WTC11 (cell line): ENCODE measurements around the gene LMAN2L. TPM values are rescaled to one million over a fixed set of nuclear protein-coding genes. Genes with fewer than 3 reads are reported as not detected.

Source experiments
- ATAC-seq: fragments of 200-7000 bp; cut with Tn5 transposase; 2 replicates; pipeline ENCODE4 v1.10.0; 2021; ENCODE audit warnings: mild to moderate bottlenecking, moderate library complexity
- CTCF ChIA-PET: fragments of 300-600 bp; sonication (Branson Sonifier 250); formaldehyde crosslinking; loops from one replicate; lab custom pipeline; 2021; ENCODE audit warnings: antibody characterized with exemption; lab: Charles Lee
- POLR2A ChIA-PET: fragments of 350-600 bp; sonication (Branson Sonifier 250); formaldehyde crosslinking; loops from one replicate; lab custom pipeline; 2021; ENCODE audit warnings: antibody characterized with exemption; lab: Charles Lee
- DNase-seq: peaks from one replicate; pipeline ENCODE4 v3.0.0; 2021; ENCODE audit warnings: low spot score
- H3K27ac Mint-ChIP-seq: 2 replicates; pipeline ENCODE4 v1.8.0; 2021; ENCODE audit warnings: mixed read lengths
- H3K27me3 Mint-ChIP-seq: 2 replicates; pipeline ENCODE4 v1.8.0; 2021; ENCODE audit warnings: low read depth, mild to moderate bottlenecking, moderate library complexity, mixed read lengths
- H3K36me3 Mint-ChIP-seq: 2 replicates; pipeline ENCODE4 v1.8.0; 2021; ENCODE audit warnings: mixed read lengths
- H3K4me1 Mint-ChIP-seq: 2 replicates; pipeline ENCODE4 v1.8.0; 2022; ENCODE audit warnings: mixed read lengths
- H3K4me3 Mint-ChIP-seq: 2 replicates; pipeline ENCODE4 v1.8.0; 2021; ENCODE audit warnings: mild to moderate bottlenecking, moderate library complexity, mixed read lengths
- H3K9me3 Mint-ChIP-seq: 2 replicates; pipeline ENCODE4 v1.8.0; 2021; ENCODE audit warnings: mixed read lengths
- CBFB ChIP-seq: sonication (generic); formaldehyde crosslinking; IDR thresholded peaks from 2 replicates; pipeline ENCODE4 v1.8.1; 2022; ENCODE audit warnings: mild to moderate bottlenecking, low read depth, missing genetic modification reagents
- CDX4 ChIP-seq: fragments of 250-450 bp; sonication (Bioruptor Pico); IDR thresholded peaks from 2 replicates; pipeline ENCODE4 v1.9.0; 2021; ENCODE audit warnings: moderate library complexity, mild to moderate bottlenecking, inconsistent platforms, borderline replicate concordance
- ELF4 ChIP-seq: sonication (generic); formaldehyde crosslinking; IDR thresholded peaks from 2 replicates; pipeline ENCODE4 v1.8.1; 2022; ENCODE audit warnings: low read depth, mild to moderate bottlenecking, moderate library complexity, missing genetic modification reagents
- IRF1 ChIP-seq: sonication (generic); formaldehyde crosslinking; IDR thresholded peaks from 2 replicates; pipeline ENCODE4 v1.8.0; 2023; ENCODE audit warnings: missing genetic modification reagents
- NR1H2 ChIP-seq: sonication (generic); formaldehyde crosslinking; IDR thresholded peaks from 2 replicates; pipeline ENCODE4 v1.9.0; 2021; ENCODE audit warnings: mild to moderate bottlenecking, moderate library complexity, missing genetic modification reagents
- PRRX2 ChIP-seq: fragments of 250-450 bp; sonication (Bioruptor Pico); IDR thresholded peaks from 2 replicates; pipeline ENCODE4 v1.8.0; 2021; ENCODE audit warnings: mild to moderate bottlenecking
- RORB ChIP-seq: fragments of 250-450 bp; sonication (Bioruptor Pico); IDR thresholded peaks from 2 replicates; pipeline ENCODE4 v1.9.0; 2021; ENCODE audit warnings: mild to moderate bottlenecking
- SMAD3 ChIP-seq: sonication (generic); formaldehyde crosslinking; IDR thresholded peaks from 2 replicates; pipeline ENCODE4 v1.8.0; 2022; ENCODE audit warnings: missing genetic modification reagents, mild to moderate bottlenecking, borderline replicate concordance
- SOX15 ChIP-seq: fragments of 250-450 bp; sonication (Bioruptor Pico); IDR thresholded peaks from 2 replicates; pipeline ENCODE4 v1.9.0; 2021; ENCODE audit warnings: mild to moderate bottlenecking
- SP1 ChIP-seq: sonication (generic); formaldehyde crosslinking; conservative IDR thresholded peaks from 2 replicates; pipeline ENCODE4 v1.8.1; 2022; ENCODE audit warnings: missing genetic modification reagents
- TCF7 ChIP-seq: sonication (generic); formaldehyde crosslinking; IDR thresholded peaks from 2 replicates; pipeline ENCODE4 v1.8.0; 2022; ENCODE audit warnings: mild to moderate bottlenecking, low read depth, missing genetic modification reagents, moderate library complexity
- ZNF121 ChIP-seq: sonication (generic); formaldehyde crosslinking; IDR thresholded peaks from 2 replicates; pipeline ENCODE4 v1.8.0; 2023; ENCODE audit warnings: missing genetic modification reagents
- ZNF416 ChIP-seq: fragments of 250-450 bp; sonication (Bioruptor Pico); IDR thresholded peaks from 2 replicates; pipeline ENCODE4 v1.9.0; 2021; ENCODE audit warnings: mild to moderate bottlenecking, inconsistent platforms
- total RNA-seq: library from RNA; stranded (reverse); gene quantifications from 3 replicates; pipeline ENCODE4 v1.2.3, GENCODE V29; 2021
- TF ChIP-seq, protein P1 (sequence below): sonication (generic); formaldehyde crosslinking; IDR thresholded peaks from 2 replicates; pipeline ENCODE4 v1.8.0; 2023; ENCODE audit warnings: mild to moderate bottlenecking, missing genetic modification reagents
- TF ChIP-seq, protein P2 (sequence below): sonication (generic); formaldehyde crosslinking; IDR thresholded peaks from 2 replicates; pipeline ENCODE4 v1.8.0; 2023; ENCODE audit warnings: missing genetic modification reagents, mild to moderate bottlenecking, borderline replicate concordance

LMAN2L gene
- total RNA-seq, 1 experiment from 2014 or later, result 13.5 TPM

- CTCF ChIA-PET, result no interaction called here
- no peaks in the 10 kb centered on the region for H3K4me1 Mint-ChIP-seq
- no peak overlapping the region for H3K4me3 Mint-ChIP-seq
- peaks cover 21% of the 10 kb centered on the region for H3K9me3 Mint-ChIP-seq
- H3K36me3 Mint-ChIP-seq, result peaks cover 4% of the 10 kb centered on the region
- ATAC-seq (no peak), DNase-seq (no peak)
- TF ChIP-seq CDX4 (CRISPR knock-in tag) (no peak), SMAD3 (CRISPR knock-in tag) (no peak), NR1H2 (CRISPR knock-in tag) (no peak), ELF4 (CRISPR knock-in tag) (no peak), TCF7 (CRISPR knock-in tag) (no peak), CBFB (CRISPR knock-in tag) (no peak), SP1 (CRISPR knock-in tag) (no peak), ZNF416 (CRISPR knock-in tag) (no peak), RORB (CRISPR knock-in tag) (no peak)
- TF ChIP-seq, protein P1, sequence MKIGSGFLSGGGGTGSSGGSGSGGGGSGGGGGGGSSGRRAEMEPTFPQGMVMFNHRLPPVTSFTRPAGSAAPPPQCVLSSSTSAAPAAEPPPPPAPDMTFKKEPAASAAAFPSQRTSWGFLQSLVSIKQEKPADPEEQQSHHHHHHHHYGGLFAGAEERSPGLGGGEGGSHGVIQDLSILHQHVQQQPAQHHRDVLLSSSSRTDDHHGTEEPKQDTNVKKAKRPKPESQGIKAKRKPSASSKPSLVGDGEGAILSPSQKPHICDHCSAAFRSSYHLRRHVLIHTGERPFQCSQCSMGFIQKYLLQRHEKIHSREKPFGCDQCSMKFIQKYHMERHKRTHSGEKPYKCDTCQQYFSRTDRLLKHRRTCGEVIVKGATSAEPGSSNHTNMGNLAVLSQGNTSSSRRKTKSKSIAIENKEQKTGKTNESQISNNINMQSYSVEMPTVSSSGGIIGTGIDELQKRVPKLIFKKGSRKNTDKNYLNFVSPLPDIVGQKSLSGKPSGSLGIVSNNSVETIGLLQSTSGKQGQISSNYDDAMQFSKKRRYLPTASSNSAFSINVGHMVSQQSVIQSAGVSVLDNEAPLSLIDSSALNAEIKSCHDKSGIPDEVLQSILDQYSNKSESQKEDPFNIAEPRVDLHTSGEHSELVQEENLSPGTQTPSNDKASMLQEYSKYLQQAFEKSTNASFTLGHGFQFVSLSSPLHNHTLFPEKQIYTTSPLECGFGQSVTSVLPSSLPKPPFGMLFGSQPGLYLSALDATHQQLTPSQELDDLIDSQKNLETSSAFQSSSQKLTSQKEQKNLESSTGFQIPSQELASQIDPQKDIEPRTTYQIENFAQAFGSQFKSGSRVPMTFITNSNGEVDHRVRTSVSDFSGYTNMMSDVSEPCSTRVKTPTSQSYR (CRISPR knock-in tag), result no peak
- POLR2A ChIA-PET, result no interaction called here
- H3K27ac Mint-ChIP-seq, result no peak overlapping the region
- no peaks in the 10 kb centered on the region for H3K27me3 Mint-ChIP-seq
Measured at GRCh38 chr2:96661324-96661723, 78.5 kb downstream of the LMAN2L start.

DNA sequence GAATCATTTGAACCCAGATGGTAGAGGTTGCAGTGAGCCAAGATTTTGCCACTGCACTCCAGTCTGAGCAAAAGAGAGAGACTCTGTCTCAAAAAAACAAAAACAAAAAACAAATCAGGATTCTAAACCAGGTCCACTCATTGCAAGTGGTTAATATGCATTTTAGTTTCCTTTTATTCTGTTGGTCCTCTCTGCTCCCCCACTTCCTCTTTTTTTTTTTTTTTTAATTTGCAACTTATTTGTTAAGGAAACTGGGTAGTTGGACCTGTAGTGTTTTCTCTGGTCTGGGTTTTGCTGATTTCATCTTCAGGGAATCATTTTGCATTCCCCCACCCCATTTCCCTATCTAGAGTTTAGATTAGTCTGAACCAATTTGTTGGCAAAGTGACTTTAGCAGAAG, 83.3 kb downstream of the LMAN2L start:
- Mint-ChIP-seq H3K4me3 (no peak overlapping the region), H3K36me3 (no peaks in the 10 kb centered on the region; the same call in 1 of the 2 replicates), H3K27me3 (no peaks in the 10 kb centered on the region), H3K4me1 (no peaks in the 10 kb centered on the region), H3K9me3 (no peaks in the 10 kb centered on the region), H3K27ac (no peak overlapping the region)
- CTCF ChIA-PET, result no interaction called here
- DNase-seq (no peak), ATAC-seq (no peak)
- TF ChIP-seq, protein P2, sequence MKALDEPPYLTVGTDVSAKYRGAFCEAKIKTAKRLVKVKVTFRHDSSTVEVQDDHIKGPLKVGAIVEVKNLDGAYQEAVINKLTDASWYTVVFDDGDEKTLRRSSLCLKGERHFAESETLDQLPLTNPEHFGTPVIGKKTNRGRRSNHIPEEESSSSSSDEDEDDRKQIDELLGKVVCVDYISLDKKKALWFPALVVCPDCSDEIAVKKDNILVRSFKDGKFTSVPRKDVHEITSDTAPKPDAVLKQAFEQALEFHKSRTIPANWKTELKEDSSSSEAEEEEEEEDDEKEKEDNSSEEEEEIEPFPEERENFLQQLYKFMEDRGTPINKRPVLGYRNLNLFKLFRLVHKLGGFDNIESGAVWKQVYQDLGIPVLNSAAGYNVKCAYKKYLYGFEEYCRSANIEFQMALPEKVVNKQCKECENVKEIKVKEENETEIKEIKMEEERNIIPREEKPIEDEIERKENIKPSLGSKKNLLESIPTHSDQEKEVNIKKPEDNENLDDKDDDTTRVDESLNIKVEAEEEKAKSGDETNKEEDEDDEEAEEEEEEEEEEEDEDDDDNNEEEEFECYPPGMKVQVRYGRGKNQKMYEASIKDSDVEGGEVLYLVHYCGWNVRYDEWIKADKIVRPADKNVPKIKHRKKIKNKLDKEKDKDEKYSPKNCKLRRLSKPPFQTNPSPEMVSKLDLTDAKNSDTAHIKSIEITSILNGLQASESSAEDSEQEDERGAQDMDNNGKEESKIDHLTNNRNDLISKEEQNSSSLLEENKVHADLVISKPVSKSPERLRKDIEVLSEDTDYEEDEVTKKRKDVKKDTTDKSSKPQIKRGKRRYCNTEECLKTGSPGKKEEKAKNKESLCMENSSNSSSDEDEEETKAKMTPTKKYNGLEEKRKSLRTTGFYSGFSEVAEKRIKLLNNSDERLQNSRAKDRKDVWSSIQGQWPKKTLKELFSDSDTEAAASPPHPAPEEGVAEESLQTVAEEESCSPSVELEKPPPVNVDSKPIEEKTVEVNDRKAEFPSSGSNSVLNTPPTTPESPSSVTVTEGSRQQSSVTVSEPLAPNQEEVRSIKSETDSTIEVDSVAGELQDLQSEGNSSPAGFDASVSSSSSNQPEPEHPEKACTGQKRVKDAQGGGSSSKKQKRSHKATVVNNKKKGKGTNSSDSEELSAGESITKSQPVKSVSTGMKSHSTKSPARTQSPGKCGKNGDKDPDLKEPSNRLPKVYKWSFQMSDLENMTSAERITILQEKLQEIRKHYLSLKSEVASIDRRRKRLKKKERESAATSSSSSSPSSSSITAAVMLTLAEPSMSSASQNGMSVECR (CRISPR knock-in tag), result no peak
- TF ChIP-seq PRRX2 (CRISPR knock-in tag) (no peak), TCF7 (CRISPR knock-in tag) (no peak), SOX15 (CRISPR knock-in tag) (no peak), ZNF121 (CRISPR knock-in tag) (no peak), IRF1 (CRISPR knock-in tag) (no peak)
- POLR2A ChIA-PET, result no interaction called here

Other genes with a start within 250 kb of the LMAN2L start
- gene NEURL3, start 234.7 kb downstream of the LMAN2L start, total RNA-seq, result not detected in 3 replicates
- gene ARID5A, start 203.3 kb downstream of the LMAN2L start, total RNA-seq, result 8.5 to 13.9 TPM (median 10.1 TPM) in 3 replicates
- 28.3 to 32.5 TPM (median 29.2 TPM) in 3 replicates for gene KANSL3, start 101.8 kb downstream of the LMAN2L start, total RNA-seq
- 1.1 to 1.4 TPM (median 1.1 TPM) in 3 replicates for gene FER1L5, start 97.3 kb downstream of the LMAN2L start, total RNA-seq
- gene CNNM4, start 20.8 kb upstream of the LMAN2L start, total RNA-seq, result 13.9 to 14.3 TPM (median 14.0 TPM) in 3 replicates
- 34.9 to 36.6 TPM (median 35.2 TPM) in 3 replicates for gene CNNM3, start 76.2 kb upstream of the LMAN2L start, total RNA-seq
- 2.5 to 4.1 TPM (median 3.2 TPM) in 3 replicates for gene ANKRD23, start 104.0 kb upstream of the LMAN2L start, total RNA-seq
- 16.2 to 17.9 TPM (median 17.0 TPM) in 3 replicates for gene ANKRD39, start 118.0 kb upstream of the LMAN2L start, total RNA-seq
- 80.0 to 81.6 TPM (median 80.4 TPM) in 3 replicates for gene SEMA4C, start 130.0 kb upstream of the LMAN2L start, total RNA-seq
- 0.52 to 0.71 TPM (median 0.62 TPM) in 3 replicates for gene FAM178B, start 246.5 kb upstream of the LMAN2L start, total RNA-seq